Activated T-cell treated with anti-CD3 and anti-CD28 coated beads for 48 hours (primary cell): ENCODE results near the gene SHISAL1.

Experiments used
- DNase-seq: peaks from one replicate; pipeline ENCODE4 v3.0.0-alpha.2; 2020; ENCODE audit warnings: low read depth

Gene SHISAL1

GRCh38 chr22:44277386-44278135 lies 35.2 kb downstream of the SHISAL1 start:
- DNase-seq: no peak

- no peak for DNase-seq
These were observed 35.9 kb downstream of the SHISAL1 start for GRCh38 chr22:44276706-44277356.

- no peak for DNase-seq
These were observed 36.7 kb downstream of the SHISAL1 start for GRCh38 chr22:44276041-44276440.

- DNase-seq: no peak
These were observed 37.1 kb downstream of the SHISAL1 start for GRCh38 chr22:44275631-44275995.

- DNase-seq: no peak
These were observed 37.7 kb downstream of the SHISAL1 start for GRCh38 chr22:44274918-44275630.

DNA sequence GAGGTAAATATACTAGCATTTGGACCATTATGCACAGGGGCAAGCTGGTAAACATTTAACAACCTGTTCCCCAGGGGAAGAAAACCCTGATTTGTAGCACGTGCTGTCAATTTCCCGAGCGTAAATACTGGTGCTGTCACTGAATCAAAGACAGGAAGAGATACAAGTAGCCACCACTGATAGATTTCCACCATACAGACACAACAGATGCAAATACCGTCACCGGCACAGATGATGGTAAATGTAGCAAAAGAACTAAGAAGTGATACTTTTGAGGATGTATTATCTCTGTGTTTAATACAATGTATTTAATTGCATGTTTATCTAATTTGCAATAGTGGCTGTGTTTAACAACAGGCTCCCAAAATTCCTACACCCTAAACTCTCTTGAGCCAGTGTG lies 39.6 kb downstream of the SHISAL1 start:
- no peak for DNase-seq

DNA sequence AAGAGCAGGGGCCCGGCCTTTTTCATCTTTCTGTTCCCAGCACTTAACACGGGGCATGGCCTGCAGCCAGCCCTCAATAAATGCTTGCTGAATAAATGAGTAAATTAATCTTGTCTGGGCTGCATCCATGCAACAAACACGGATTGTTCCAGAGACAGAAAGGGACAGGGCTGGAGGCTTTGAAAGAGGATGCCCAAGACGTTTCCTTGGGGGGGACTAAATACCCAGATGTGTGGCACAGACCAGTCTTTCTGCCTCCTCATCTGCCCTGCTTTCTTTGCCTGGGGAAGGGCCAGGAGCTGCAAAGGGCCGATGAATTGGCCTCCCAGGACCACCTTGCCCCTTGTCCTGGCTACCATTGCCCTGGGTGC lies 40.4 kb downstream of the SHISAL1 start:
- DNase-seq: no peak

DNA sequence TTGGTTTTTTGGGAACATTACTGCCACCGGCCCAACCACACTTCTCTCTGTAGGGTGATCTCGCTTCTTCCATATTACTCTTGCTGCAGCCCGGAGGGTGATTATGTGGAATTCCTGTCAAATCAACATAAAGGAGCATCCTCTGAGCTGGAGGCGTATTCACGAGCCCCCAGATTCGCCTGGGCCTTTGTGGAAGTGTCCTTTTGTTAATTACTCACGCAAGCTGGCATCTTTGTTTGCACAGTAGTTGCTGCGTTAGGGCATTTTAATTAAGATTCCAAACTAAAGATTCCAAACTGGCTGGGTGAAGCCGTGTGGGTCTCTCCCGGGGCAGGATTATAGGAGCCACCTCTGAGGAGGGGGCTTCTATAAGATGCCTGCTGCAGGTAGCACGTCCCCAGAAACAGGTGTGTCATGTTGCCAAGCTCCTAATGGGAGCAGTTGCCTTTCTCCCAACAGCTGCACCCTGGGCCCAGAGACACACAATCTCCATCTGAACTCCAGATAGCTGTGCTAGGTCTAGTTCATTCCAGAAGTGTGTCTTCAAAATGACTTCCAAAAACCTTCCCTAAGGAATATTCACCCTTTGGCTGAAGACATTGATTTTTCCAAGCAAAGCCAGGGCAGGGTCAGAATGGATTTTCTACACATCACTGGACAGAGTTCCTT lies 40.9 kb downstream of the SHISAL1 start:
- no peak for DNase-seq

- no peak for DNase-seq
These were observed 41.7 kb downstream of the SHISAL1 start for GRCh38 chr22:44271010-44271500.

- no peak for DNase-seq
These were observed 42.2 kb downstream of the SHISAL1 start for GRCh38 chr22:44270556-44270880.

GRCh38 chr22:44269757-44270555 lies 42.8 kb downstream of the SHISAL1 start:
- no peak for DNase-seq

- DNase-seq: no peak
These were observed 43.6 kb downstream of the SHISAL1 start for GRCh38 chr22:44269117-44269498.

DNA sequence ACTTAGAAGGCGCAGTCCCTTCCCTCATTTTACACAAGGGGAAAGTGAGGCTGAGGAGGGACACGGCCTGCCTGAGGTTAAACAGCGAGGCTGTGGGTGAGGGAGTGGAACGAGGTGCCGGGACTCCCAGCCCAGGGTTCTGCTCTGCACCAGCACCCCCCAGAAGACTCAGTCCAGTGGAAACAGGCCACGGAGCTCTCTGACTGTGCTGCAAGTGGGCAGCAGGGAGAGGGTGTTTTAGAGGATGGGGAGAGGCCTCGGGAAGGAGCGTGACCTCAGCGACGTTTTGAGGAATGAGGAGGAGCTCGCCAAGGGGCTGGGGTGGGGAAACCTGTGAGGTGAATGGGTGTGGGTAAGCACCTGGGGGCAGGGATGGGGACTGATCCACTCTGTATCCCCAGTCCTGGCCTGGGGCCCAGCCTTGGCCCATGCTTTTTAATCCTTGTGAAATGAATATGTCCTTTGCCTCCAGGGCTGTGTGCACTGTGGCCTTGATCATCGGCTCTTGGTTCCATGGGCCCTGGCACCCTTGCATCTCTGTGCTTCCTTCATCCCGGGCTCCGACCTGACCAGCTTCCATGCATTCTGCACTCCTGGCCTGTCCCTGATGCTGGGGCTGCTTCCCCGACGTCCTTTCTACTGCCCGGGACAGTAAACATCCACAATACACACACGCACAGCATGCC lies 44.2 kb downstream of the SHISAL1 start:
- no peak for DNase-seq

DNA sequence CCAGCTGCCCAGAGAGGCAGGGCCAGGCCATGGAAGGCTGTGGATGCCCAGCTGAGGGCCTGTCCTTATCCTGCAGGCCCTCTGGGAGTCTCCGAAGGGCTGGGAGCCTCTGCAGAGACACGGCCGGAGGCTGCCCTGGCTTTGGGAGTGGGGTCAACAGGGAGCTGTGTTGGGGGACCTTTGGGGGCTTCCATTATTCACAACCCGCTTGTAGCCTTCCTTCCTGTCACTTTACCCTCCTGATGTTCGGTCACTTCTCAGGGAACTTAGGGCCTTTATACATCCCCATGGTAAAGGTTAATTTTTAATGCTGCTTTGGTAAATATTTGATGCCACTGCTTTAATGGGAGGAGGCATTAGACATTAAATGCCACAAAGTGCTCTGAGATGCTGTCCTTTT lies 44.9 kb downstream of the SHISAL1 start:
- no peak for DNase-seq

GRCh38 chr22:44266796-44267760 lies 45.7 kb downstream of the SHISAL1 start:
- no peak for DNase-seq

DNA sequence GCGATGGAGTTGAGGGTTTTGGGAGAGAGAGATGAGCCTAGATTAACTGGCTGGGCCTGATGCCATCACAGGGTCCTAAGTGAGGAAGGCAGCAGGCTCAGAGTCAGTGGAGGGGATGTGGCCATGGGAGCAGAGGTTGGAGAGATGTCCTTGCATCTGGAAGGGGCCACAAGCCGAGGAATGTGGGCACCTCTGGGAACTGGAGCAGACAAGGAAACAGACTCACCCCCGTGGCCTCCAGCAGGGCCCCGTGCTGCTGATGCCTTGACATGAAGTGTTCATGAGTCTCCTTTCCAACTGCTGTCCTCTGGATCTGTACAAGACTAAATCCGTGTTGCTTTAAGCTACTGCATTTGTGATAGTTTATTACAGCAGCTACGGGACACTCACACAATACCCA lies 49.2 kb downstream of the SHISAL1 start:
- DNase-seq: no peak

DNA sequence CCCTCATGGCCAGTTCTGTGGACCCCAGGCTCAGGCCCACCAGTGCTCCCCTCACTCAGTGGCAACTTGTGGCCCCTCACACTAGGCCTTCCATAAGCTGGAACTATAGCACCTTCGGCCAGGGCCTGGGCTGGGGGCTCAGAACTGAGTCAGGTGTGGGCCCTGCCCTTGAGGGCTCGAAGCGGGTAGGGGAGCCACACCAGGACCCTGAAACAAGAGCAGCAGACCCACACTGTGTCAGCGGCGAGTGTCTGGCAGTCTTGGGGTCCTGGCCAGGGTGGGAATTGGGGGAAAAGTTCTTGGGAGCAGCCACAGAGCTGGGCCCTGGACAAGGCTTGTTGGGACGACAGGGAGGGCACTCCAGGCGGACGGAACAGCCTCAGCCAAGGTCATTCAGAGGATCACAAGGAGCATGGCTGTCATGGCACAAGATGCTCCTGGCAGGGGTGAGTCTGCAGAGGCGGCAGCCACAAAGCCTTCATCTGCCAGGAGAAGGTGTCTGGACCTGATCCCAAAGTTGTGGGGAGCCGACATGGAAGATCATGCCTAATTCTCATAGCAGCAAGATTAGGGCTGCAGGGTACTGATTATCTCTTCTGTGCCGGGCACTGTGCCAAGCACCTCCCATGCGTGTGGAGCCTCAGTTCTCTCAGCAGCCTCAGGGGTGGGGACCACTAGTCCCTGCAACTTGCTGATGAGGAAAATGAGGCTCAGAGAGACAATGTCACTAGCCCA lies 50.7 kb downstream of the SHISAL1 start:
- no peak for DNase-seq

GRCh38 chr22:44261164-44261860 lies 51.4 kb downstream of the SHISAL1 start:
- DNase-seq: no peak
